Measurements from ENCODE around the gene TEKT1.
"Not testable (repeated sequence)": the region's sequence is repeated elsewhere in the genome, so short reads cannot be mapped to it uniquely, and the experiment has no call there.

DNA sequence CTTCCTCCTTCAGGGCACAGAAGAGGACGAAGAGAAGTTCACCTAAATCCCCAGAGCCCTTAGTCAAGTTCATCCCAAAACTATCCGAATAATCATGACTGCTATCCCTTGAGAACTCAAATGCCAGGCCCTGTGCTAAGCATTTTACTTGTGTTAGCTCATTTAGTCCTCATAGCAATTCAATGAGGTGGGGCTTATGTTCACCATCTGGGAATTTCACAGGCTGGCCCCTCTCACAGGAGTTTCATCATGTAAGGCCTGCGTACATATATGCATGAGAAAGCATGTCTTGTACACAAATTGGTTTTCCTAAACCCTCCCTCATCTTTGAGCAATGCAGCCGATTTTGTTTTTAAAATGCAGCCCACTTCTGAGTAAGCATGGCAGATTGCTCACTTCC, 12.9 kb upstream of the TEKT1 start:
- TF ChIP-seq, protein P1, sequence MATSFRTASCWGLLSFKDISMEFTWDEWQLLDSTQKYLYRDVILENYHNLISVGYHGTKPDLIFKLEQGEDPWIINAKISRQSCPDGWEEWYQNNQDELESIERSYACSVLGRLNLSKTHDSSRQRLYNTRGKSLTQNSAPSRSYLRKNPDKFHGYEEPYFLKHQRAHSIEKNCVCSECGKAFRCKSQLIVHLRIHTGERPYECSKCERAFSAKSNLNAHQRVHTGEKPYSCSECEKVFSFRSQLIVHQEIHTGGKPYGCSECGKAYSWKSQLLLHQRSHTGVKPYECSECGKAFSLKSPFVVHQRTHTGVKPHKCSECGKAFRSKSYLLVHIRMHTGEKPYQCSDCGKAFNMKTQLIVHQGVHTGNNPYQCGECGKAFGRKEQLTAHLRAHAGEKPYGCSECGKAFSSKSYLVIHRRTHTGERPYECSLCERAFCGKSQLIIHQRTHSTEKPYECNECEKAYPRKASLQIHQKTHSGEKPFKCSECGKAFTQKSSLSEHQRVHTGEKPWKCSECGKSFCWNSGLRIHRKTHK (tag by site-specific recombination; IDR thresholded peaks at IDR 0.05), result not testable (repeated sequence)
- TF ChIP-seq ZNF791 (tag by site-specific recombination; IDR thresholded peaks at IDR 0.05); ZNF433 (tag by site-specific recombination; IDR thresholded peaks at IDR 0.05; ENCODE audit: low read depth); ZBTB8A (tag by site-specific recombination; IDR thresholded peaks at IDR 0.05); CTCF (tag by site-specific recombination; IDR thresholded peaks at IDR 0.05): not testable (repeated sequence)
- TF ChIP-seq, protein P2, sequence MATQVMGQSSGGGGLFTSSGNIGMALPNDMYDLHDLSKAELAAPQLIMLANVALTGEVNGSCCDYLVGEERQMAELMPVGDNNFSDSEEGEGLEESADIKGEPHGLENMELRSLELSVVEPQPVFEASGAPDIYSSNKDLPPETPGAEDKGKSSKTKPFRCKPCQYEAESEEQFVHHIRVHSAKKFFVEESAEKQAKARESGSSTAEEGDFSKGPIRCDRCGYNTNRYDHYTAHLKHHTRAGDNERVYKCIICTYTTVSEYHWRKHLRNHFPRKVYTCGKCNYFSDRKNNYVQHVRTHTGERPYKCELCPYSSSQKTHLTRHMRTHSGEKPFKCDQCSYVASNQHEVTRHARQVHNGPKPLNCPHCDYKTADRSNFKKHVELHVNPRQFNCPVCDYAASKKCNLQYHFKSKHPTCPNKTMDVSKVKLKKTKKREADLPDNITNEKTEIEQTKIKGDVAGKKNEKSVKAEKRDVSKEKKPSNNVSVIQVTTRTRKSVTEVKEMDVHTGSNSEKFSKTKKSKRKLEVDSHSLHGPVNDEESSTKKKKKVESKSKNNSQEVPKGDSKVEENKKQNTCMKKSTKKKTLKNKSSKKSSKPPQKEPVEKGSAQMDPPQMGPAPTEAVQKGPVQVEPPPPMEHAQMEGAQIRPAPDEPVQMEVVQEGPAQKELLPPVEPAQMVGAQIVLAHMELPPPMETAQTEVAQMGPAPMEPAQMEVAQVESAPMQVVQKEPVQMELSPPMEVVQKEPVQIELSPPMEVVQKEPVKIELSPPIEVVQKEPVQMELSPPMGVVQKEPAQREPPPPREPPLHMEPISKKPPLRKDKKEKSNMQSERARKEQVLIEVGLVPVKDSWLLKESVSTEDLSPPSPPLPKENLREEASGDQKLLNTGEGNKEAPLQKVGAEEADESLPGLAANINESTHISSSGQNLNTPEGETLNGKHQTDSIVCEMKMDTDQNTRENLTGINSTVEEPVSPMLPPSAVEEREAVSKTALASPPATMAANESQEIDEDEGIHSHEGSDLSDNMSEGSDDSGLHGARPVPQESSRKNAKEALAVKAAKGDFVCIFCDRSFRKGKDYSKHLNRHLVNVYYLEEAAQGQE (tag by site-specific recombination; IDR thresholded peaks at IDR 0.05), result not testable (repeated sequence)
- TF ChIP-seq, protein P3, sequence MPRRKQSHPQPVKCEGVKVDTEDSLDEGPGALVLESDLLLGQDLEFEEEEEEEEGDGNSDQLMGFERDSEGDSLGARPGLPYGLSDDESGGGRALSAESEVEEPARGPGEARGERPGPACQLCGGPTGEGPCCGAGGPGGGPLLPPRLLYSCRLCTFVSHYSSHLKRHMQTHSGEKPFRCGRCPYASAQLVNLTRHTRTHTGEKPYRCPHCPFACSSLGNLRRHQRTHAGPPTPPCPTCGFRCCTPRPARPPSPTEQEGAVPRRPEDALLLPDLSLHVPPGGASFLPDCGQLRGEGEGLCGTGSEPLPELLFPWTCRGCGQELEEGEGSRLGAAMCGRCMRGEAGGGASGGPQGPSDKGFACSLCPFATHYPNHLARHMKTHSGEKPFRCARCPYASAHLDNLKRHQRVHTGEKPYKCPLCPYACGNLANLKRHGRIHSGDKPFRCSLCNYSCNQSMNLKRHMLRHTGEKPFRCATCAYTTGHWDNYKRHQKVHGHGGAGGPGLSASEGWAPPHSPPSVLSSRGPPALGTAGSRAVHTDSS (tag by site-specific recombination; IDR thresholded peaks at IDR 0.05), result not testable (repeated sequence)

Data from HEK293 (cell line).